ENCODE measurements around the gene AKT2. TPM values are rescaled to one million over a fixed set of nuclear protein-coding genes. Genes with fewer than 3 reads are reported as not detected.

The AKT2 gene
- total RNA-seq, 1 experiment from 2014 or later = 141 TPM

- TF ChIP-seq ZBTB33 (IDR thresholded peaks at IDR 0.05; ENCODE audit: extremely low read depth, insufficient replicate concordance, low read length) = no peak
These were observed 5.2 kb downstream of the AKT2 start (continued) for GRCh38 chr19:40279761-40280607.

GRCh38 chr19:40279120-40279551, 6.0 kb downstream of the AKT2 start:
- Histone ChIP-seq H2AFZ (ENCODE audit: low read depth, low read length, poor library complexity, severe bottlenecking) (no peak overlapping the region), H3K4me3 (replicated peaks in 1 of 2; ENCODE audit: low read depth in 1 of 2, low read length in 2 of 2) (no peak overlapping the region), H3K9me3 (ENCODE audit: control insufficient read depth in 1 of 2, insufficient read depth in 1 of 2, low read depth in 1 of 2, low read length in 2 of 2) (no peaks in the 10 kb centered on the region), H3K4me2 (ENCODE audit: low read length) (no peak overlapping the region), H3K36me3 (ENCODE audit: control insufficient read depth in 1 of 2, insufficient read depth in 2 of 2, low read length in 2 of 2) (peaks cover 0 to 4% of the 10 kb centered on the region in 2 experiments; a peak in 1 of 4 replicates), H4K20me1 (ENCODE audit: insufficient read depth) (no peaks in the 10 kb centered on the region), H3K27ac (ENCODE audit: low read depth, low read length) (no peak overlapping the region), H3K9me2 (ENCODE audit: insufficient read depth) (no peaks in the 10 kb centered on the region), H3K79me2 (ENCODE audit: insufficient read depth, low read length) (peaks cover 95% of the 10 kb centered on the region), H3K9ac (ENCODE audit: low read length) (no peak overlapping the region), H3K4me1 (ENCODE audit: control insufficient read depth in 1 of 2, insufficient read depth in 2 of 2, low read length in 2 of 2) (peaks cover 8 to 9% of the 10 kb centered on the region in 2 experiments), H3K27me3 (ENCODE audit: insufficient read depth, low read length) (no peaks in the 10 kb centered on the region)
- TF ChIP-seq RAD21 (IDR thresholded peaks at IDR 0.05; ENCODE audit: low read depth) (no peak), TCF7L2 (IDR thresholded peaks at IDR 0.05; ENCODE audit: borderline replicate concordance, extremely low read depth, insufficient read depth, insufficient read length) (no peak), ZNF274 (IDR thresholded peaks at IDR 0.05; ENCODE audit: low read depth, low read length) (no peak), EGR1 (IDR thresholded peaks at IDR 0.05; ENCODE audit: low read depth) (no peak), CEBPB (IDR thresholded peaks at IDR 0.05; ENCODE audit: low read depth) (no peak), SRF (IDR thresholded peaks at IDR 0.05; ENCODE audit: low read depth) (no peak), FOSL1 (IDR thresholded peaks at IDR 0.05; ENCODE audit: low read depth) (no peak), EZH2phosphoT487 (IDR thresholded peaks at IDR 0.05; ENCODE audit: borderline replicate concordance) (no peak), SP1 (IDR thresholded peaks at IDR 0.05; ENCODE audit: low read depth) (no peak), JUND (IDR thresholded peaks at IDR 0.05) (no peak), CBX3 (IDR thresholded peaks at IDR 0.05; ENCODE audit: low read depth) (no peak), MAX (IDR thresholded peaks at IDR 0.05) (no peak), ZBTB33 (IDR thresholded peaks at IDR 0.05; ENCODE audit: extremely low read depth, insufficient replicate concordance, low read length) (no peak), REST (IDR thresholded peaks at IDR 0.05; ENCODE audit: low read depth) (no peak), ELF1 (IDR thresholded peaks at IDR 0.05; ENCODE audit: borderline replicate concordance, low read depth) (no peak), YY1 (IDR thresholded peaks at IDR 0.05; ENCODE audit: extremely low read depth, insufficient replicate concordance, low read depth, low read length) (no peak)
- ChIA-PET POLR2A (no interaction called here), CTCF (no interaction called here), RAD21 (ENCODE audit: low non-redundant PET in 1 of 2, low total read pairs in 2 of 2, uncharacterized antibody in 2 of 2, unreplicated experiment in 2 of 2) (no interaction called here)
- no peak for ATAC-seq
- intact Hi-C loops (cut with micrococcal nuclease) = no loop called here
- BruUV-seq (replicated peaks) = no TSS peak
- no peak for DNase-seq (ENCODE audit: low read depth, low spot score)
